ENCODE measurements around the gene FTO. TPM values are rescaled to one million over a fixed set of nuclear protein-coding genes. Genes with fewer than 3 reads are reported as not detected.
"Not testable (repeated sequence)": the region's sequence is repeated elsewhere in the genome, so short reads cannot be mapped to it uniquely, and the experiment has no call there.

The FTO gene
- total RNA-seq, 1 donor from 2014 or later: 85.1 TPM

- Mint-ChIP-seq H3K27me3 (no peaks in the 10 kb centered on the region), H3K4me3 (no peak overlapping the region), H3K4me1 (ENCODE audit: unreplicated experiment) (peaks cover 14% of the 10 kb centered on the region), H3K36me3 (peaks cover 29% of the 10 kb centered on the region), H3K9me3 (no peaks in the 10 kb centered on the region), H3K27ac (peak overlapping the region; percentile 11)
- no peak for DNase-seq (ENCODE audit: extremely low spot score, unreplicated experiment)
- TF ChIP-seq CTCF (conservative IDR thresholded peaks at IDR 0.05): no peak
Measured at GRCh38 chr16:53693320-53693719, 10.6 kb upstream of the FTO start.

- H3K27ac Mint-ChIP-seq: no peak overlapping the region
- peaks cover 14% of the 10 kb centered on the region for H3K4me1 Mint-ChIP-seq (ENCODE audit: unreplicated experiment)
- H3K27me3 Mint-ChIP-seq: no peaks in the 10 kb centered on the region
- H3K36me3 Mint-ChIP-seq: peaks cover 29% of the 10 kb centered on the region
- no peak for TF ChIP-seq CTCF (conservative IDR thresholded peaks at IDR 0.05)
- no peak overlapping the region for H3K4me3 Mint-ChIP-seq
- DNase-seq (ENCODE audit: extremely low spot score, unreplicated experiment): no peak
- H3K9me3 Mint-ChIP-seq: no peaks in the 10 kb centered on the region
Measured at GRCh38 chr16:53695070-53695469, 8.9 kb upstream of the FTO start.

- H3K27ac Mint-ChIP-seq; H3K27me3 Mint-ChIP-seq; H3K4me3 Mint-ChIP-seq; DNase-seq (ENCODE audit: extremely low spot score, unreplicated experiment); H3K4me1 Mint-ChIP-seq (ENCODE audit: unreplicated experiment); H3K9me3 Mint-ChIP-seq: not testable (repeated sequence)
- peaks cover 23% of the 10 kb centered on the region for H3K36me3 Mint-ChIP-seq
Measured at GRCh38 chr16:53698271-53698670, 5.7 kb upstream of the FTO start.

GRCh38 chr16:53704445-53704813 lies 473 bp downstream of the FTO start:
- peaks cover 7% of the 10 kb centered on the region for H3K36me3 Mint-ChIP-seq
- H3K27me3 Mint-ChIP-seq: no peaks in the 10 kb centered on the region
- no peak for TF ChIP-seq CTCF (conservative IDR thresholded peaks at IDR 0.05)
- no peaks in the 10 kb centered on the region for H3K9me3 Mint-ChIP-seq
- H3K4me1 Mint-ChIP-seq (ENCODE audit: unreplicated experiment): peaks cover 10% of the 10 kb centered on the region
- peak overlapping the region; percentile 100 for H3K4me3 Mint-ChIP-seq
- H3K27ac Mint-ChIP-seq: peak overlapping the region; percentile 85
- no peak for DNase-seq (ENCODE audit: extremely low spot score, unreplicated experiment)

- H3K27me3 Mint-ChIP-seq: no peaks in the 10 kb centered on the region
- H3K27ac Mint-ChIP-seq: no peak overlapping the region
- H3K36me3 Mint-ChIP-seq: peaks cover 12% of the 10 kb centered on the region
- no peaks in the 10 kb centered on the region for H3K9me3 Mint-ChIP-seq
- peaks cover 14% of the 10 kb centered on the region for H3K4me1 Mint-ChIP-seq (ENCODE audit: unreplicated experiment)
- TF ChIP-seq CTCF (conservative IDR thresholded peaks at IDR 0.05): no peak
- no peak overlapping the region for H3K4me3 Mint-ChIP-seq
- DNase-seq (ENCODE audit: extremely low spot score, unreplicated experiment): no peak
Measured at GRCh38 chr16:53707671-53708070, 3.7 kb downstream of the FTO start.

GRCh38 chr16:53708490-53708889 lies 4.5 kb downstream of the FTO start:
- Mint-ChIP-seq H3K9me3 (no peaks in the 10 kb centered on the region), H3K27ac (no peak overlapping the region), H3K4me1 (ENCODE audit: unreplicated experiment) (peaks cover 16% of the 10 kb centered on the region), H3K4me3 (no peak overlapping the region), H3K27me3 (no peaks in the 10 kb centered on the region), H3K36me3 (peaks cover 14% of the 10 kb centered on the region)
- no peak for DNase-seq (ENCODE audit: extremely low spot score, unreplicated experiment)
- no peak for TF ChIP-seq CTCF (conservative IDR thresholded peaks at IDR 0.05)

All from type B pancreatic cell (in vitro differentiated cells).